PC-3 (cell line): ENCODE measurements around the gene EHMT2.

ENCODE experiments used
- CTCF ChIP-seq: fragments of 300-600 bp; sonication (generic); conservative IDR thresholded peaks from 2 replicates; pipeline ENCODE4 v1.5.1; 2017; ENCODE audit warnings: antibody characterized with exemption, low read depth, mild to moderate bottlenecking, low read length
- EZH2phosphoT487 ChIP-seq: fragments of 300-600 bp; sonication (generic); IDR thresholded peaks from 2 replicates; pipeline ENCODE4 v1.6.1; 2018; ENCODE audit warnings: mild to moderate bottlenecking, antibody characterized with exemption, low read length, borderline replicate concordance

GRCh38 chr6:31899882-31900722 is 2.6 kb upstream of the EHMT2 start:
- TF ChIP-seq CTCF (no peak), EZH2phosphoT487 (no peak)
